GM19438 (cell line): Measurements from ENCODE around the gene MCC.

Source experiments
- ATAC-seq: cut with Tn5 transposase; IDR thresholded peaks from one replicate; pipeline ENCODE4 v1.9.1; 2021; ENCODE audit warnings: low read depth; ENCODE audit not compliant: unreplicated experiment

Gene MCC

DNA sequence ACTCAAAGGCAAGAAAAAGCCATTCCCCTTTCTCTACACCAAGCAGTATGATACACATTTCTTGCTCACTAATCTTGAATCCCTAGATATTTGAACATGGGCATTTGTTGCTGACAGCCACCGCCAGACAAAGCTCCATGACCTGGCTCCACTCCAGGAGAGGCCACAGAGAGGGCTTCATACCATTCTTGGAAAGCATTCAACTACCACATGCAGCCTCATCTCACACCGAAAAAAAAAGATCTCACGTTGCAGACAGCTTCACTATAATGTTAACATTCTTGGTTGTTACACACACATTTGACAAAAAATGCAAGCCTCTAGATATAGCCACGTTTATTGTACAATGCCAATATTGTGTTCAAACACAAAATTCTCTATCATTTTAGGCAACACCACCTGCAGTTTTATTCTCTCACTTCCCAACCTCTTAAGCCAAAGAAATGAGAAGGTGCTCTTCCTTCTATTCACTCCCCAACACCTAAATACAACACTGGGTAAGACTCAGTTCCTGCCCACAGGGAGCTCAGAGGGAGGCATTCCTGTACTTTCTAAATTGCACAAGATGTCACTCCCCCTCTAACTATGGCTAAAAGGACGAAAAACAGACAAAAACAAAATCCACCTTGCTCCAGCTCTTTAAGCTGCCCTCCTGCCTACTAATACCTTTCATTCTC lies 275.9 kb downstream of the MCC start:
- ATAC-seq: no peak

GRCh38 chr5:113209498-113209897 lies 278.8 kb downstream of the MCC start:
- ATAC-seq: no peak

GRCh38 chr5:113205807-113206206 lies 282.4 kb downstream of the MCC start:
- ATAC-seq: no peak

- ATAC-seq: no peak
These were observed 282.9 kb downstream of the MCC start for GRCh38 chr5:113205323-113205722.

- ATAC-seq: no peak
These were observed 283.6 kb downstream of the MCC start for GRCh38 chr5:113204525-113205161.

DNA sequence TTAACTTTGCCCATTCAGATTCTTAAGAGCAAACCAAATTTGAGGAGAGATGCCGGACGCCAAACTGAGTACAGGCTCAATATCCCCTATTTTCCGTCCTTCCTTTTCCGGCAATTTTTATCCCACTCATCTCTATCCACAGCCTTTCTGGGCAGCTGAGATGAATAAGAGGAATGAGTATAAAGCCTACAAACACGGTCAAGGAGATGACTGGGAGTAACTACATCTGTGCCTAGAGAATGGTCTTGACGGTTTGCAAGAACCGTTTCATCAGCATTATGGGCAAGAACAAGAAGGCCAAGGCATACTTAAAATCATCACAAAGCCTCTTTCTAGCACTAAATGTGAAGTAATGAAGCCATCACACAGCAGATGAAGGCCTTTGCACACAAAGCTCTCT lies 284.3 kb downstream of the MCC start:
- ATAC-seq: no peak

DNA sequence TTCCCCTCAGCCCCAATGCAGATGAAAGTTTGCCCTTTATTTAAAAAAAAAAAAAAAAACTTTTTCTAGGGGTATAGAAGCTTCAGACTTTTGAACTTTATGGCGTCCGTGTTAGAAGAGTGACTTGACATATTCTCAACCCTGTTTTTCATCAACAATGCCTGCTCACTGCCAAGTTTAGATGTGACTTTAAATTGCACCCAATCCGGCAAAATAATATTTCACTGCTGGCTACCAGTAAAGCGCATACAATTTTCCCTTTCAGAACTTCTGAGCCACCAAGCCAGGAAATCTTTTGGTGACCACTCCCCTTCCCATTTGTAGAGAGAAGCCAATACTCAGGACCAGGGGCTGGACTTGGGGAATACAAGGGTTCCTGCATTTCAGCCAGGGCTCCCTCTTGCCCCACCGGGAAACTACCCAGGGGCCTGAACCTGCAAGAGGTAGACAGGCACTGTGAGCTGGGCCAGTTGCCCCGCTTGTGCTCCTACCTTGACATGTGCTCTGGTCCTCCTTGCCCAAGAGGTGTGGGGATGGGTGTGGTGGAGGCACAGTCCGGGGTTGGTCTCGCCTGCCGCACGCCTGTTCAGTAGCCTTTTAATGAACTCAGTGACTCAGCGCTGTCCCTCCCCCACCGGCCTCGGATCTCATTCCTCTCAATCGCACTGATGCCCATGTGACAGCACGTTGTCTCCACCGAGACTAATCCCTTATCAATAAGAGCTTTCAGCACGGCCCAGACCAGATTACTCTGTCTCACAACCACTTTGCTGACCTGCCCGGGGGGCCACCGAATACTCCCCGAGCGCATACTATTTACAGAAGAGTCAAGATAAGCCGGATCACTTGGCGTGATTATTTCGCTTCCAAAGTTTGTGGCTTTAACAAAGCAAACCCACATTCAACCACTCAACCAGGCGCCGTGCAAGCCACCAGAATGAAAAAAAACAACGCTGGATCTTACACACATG lies 285.2 kb downstream of the MCC start:
- no peak for ATAC-seq

DNA sequence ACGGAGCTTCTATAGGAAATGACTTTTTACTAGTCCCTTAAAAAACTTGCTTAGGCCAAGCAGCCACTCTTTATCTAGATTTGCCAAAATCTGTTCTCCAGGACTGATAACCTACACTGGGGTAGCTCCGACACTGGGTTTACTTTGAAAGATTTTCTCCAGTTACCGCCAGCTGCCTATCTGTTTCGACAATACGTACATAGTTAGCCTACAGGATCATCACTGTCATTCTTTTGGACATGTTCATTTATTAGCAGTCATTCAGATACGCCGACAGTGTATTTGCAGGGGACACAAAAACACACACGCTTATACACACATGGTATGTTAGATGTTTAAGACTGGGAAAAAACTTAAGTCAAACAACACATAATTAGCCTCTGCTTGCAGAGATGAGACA lies 286.0 kb downstream of the MCC start:
- ATAC-seq: no peak

GRCh38 chr5:113201715-113202114 lies 286.5 kb downstream of the MCC start:
- ATAC-seq: no peak

- no peak for ATAC-seq
These were observed 288.9 kb downstream of the MCC start for GRCh38 chr5:113199122-113199905.

DNA sequence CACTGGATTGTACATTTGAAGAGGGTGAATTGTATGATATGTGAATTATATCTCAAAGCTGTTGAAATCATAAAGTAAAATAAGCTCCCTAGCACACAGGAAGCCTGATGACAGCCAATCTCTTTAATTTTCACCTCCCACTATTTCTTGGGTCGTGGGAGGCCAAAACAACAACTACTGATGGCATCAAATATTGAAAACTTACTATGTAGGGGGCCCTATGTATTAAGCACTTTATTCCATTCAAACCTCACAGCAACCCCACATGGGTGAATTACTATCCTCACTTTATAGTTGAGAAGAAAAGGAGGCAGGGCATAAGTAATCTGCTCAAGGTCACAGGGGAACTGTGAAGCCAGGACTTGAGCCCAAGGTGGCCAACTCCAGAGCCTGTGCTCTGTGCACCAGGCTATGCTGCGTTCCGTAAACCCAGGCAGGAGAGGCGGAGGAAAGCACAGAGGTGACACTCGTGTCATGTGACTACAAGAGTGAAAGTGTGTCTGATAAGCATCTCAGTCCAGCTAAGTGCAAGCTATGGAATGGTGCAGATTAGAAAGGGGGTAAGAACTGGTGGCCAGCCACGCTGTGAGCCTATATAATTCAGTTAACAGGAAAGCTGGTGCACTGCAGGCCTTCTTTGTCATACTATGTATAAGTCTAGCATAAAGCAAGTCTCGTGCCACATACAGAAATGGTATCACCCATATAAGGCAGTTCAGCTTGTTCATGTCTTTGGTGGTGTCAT lies 290.6 kb downstream of the MCC start:
- no peak for ATAC-seq

GRCh38 chr5:113195771-113196170 lies 292.5 kb downstream of the MCC start:
- ATAC-seq: no peak

DNA sequence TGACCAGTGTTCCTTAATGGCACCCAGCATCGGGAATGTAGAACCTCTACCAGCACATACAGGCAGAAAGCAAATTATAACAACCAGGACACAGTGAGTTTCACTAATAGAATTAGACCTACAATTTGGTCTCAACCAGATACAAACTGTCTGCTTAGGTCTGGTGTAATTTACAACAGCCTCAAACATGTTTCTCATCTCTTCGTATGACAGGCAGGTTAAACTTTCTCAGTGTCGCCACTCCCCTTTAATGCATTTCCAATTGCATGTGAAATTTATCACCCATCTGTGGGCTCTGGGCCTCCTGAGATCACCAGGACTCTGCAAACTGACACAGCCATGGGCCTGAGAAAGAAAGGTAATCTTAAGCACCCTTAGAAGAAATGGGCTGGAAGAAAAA lies 293.0 kb downstream of the MCC start:
- no peak for ATAC-seq

DNA sequence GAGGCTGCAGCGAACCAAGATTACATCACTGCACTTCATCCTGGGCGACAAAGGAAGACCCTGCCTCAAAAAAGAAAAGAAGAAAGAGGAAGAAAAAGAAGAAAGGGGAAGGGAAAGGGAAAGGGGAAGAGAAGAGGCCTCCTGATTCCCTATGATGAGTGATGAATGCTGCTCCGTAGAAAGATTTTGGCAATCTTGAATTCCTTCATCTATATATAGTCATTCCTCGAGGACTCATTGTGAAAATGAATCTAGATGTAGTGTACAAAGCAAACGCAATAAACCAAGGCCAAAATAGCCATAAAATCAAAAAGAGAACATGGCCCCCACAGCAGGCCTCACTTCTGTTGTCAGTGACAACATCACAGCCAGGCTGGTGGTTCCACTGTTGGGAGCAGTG lies 293.7 kb downstream of the MCC start:
- no peak for ATAC-seq

DNA sequence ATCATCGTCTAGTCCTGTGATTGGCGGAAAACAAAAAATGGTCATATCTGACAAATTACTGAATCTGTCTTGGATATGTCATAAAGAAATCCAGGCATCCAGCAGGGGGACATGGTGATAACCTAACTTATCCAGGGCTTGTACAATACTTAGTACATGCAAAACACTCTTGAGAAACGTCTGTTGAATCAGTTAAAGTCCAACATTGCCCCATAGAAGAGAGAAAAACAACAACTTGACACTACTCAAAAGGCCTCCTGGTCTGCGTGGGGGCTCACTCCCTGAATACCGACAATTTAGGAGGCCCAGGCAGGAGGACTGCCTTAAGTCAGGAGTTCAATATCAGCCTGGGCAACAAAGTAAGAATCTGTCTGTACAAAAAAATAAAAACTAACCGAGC lies 294.1 kb downstream of the MCC start:
- no peak for ATAC-seq

DNA sequence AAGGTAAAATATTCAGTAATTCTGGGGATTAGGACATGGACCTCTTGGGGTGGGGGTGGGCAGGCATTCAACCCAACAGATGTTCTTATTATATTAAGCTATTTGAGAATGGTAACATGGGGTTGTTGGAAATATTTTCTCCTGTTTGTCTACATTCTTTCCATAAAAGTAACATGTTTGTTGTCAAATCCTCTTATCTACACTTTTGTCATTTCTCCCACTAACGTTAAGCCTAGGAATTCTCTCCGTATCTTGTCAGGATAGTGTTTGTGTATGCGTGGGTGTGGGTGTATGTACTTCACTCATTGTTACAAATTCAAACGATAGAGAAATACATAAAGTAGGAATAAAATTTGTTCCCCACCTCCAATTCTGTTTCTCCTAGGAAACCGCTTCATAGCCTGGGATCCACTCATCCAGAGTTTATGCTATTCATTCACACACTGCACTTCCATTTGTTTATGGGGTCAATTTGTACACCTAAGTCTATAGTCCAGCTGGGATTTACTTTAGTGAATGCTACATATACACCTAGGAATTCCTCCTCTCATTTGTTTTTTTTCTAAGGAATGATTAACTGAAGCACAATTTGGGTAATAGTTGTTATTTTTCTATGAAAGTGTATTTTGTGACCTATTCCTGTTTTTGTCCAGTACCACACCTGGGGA lies 294.8 kb downstream of the MCC start:
- no peak for ATAC-seq

GRCh38 chr5:113192541-113192940 lies 295.7 kb downstream of the MCC start:
- no peak for ATAC-seq

GRCh38 chr5:113190347-113190746 lies 297.9 kb downstream of the MCC start:
- no peak for ATAC-seq

GRCh38 chr5:113189291-113189690 lies 299.0 kb downstream of the MCC start:
- no peak for ATAC-seq
